ENCODE results near the gene ADCY7. TPM values are rescaled to one million over a fixed set of nuclear protein-coding genes. Genes with fewer than 3 reads are reported as not detected.
A peak's percentile ranks its signal among the peaks of the same experiment; 100 is the strongest.

The ADCY7 gene
- total RNA-seq, 1 donor from 2014 or later = 128 TPM

DNA sequence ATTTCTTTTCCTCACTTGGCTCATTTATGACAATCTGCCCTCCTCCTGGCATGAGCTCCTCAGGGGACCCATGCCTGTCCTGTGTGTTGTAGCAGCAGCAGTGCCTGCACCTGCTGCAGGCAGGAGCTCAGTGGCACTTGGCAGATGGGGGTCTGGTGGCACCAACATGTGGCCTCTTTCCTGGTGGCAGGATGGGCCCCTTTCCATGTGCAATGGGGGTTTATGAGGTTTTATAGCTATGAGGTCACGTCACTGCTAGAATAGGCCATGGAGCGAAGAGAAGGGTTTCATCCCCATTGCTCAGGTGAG lies 7.0 kb downstream of the ADCY7 start:
- peak overlapping the region; percentile 99 for H3K4me3 Mint-ChIP-seq

DNA sequence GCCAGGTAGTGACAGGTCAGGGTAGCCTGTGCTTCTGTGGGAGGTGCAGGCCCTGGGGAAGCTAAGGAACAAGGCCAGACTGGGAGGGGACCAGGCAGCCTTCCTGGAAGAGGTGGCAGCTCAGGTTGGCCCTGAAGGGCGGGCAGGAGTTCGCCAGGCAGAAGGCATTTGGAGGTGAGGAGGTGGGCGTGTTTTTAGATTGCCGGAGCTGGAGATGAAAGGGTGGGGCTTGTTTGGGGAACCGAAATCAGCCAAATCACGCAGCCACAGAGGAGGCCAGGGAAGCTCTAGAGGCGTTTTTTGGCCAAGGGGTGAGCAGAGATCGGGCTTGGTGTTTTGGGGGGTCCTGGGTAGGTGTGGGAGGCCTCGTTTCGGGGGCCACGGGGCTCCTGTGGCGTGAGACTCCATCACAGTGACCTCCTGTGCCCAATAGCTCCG lies 7.6 kb downstream of the ADCY7 start:
- no peak for DNase-seq
- H3K4me3 Mint-ChIP-seq = peak overlapping the region; percentile 99
- POLR2A ChIA-PET = interaction anchor here (0.5 to 16.1 kb wide), 19 partner anchors 5 to 472 kb away, joined by 3 to 244 read pairs (median 6); partner anchors contain the start of genes ADCY7, CNEP1R1, CYLD and SNX20
- CTCF ChIA-PET = interaction anchor here (0.9 to 4.4 kb wide), 9 partner anchors 8 to 122 kb away, joined by 3 to 21 read pairs (median 10); no protein-coding TSS in a partner anchor
- no peaks in the 10 kb centered on the region for H3K27me3 Mint-ChIP-seq
- peaks cover 93% of the 10 kb centered on the region for H3K4me1 Mint-ChIP-seq
- ATAC-seq (ENCODE audit: low read depth) = peak; percentile 82
- TF ChIP-seq, protein P1, sequence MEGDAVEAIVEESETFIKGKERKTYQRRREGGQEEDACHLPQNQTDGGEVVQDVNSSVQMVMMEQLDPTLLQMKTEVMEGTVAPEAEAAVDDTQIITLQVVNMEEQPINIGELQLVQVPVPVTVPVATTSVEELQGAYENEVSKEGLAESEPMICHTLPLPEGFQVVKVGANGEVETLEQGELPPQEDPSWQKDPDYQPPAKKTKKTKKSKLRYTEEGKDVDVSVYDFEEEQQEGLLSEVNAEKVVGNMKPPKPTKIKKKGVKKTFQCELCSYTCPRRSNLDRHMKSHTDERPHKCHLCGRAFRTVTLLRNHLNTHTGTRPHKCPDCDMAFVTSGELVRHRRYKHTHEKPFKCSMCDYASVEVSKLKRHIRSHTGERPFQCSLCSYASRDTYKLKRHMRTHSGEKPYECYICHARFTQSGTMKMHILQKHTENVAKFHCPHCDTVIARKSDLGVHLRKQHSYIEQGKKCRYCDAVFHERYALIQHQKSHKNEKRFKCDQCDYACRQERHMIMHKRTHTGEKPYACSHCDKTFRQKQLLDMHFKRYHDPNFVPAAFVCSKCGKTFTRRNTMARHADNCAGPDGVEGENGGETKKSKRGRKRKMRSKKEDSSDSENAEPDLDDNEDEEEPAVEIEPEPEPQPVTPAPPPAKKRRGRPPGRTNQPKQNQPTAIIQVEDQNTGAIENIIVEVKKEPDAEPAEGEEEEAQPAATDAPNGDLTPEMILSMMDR (IDR thresholded peaks at IDR 0.05) = no peak
- H3K27ac Mint-ChIP-seq = peak overlapping the region; percentile 100
- peaks cover 4% of the 10 kb centered on the region for H3K9me3 Mint-ChIP-seq
- peaks cover 13% of the 10 kb centered on the region for H3K36me3 Mint-ChIP-seq (ENCODE audit: low read depth)
- intact Hi-C loops (cut with micrococcal nuclease) = loop anchor here (1.0 to 2.0 kb wide), 5 partner anchors 8 to 469 kb away; partner anchors contain the start of genes ADCY7 and CYLD

More for the DNA sequence above, 7.0 kb downstream of the ADCY7 start:
- peaks cover 1% of the 10 kb centered on the region for H3K9me3 Mint-ChIP-seq
- H3K4me1 Mint-ChIP-seq = peaks cover 91% of the 10 kb centered on the region
- H3K36me3 Mint-ChIP-seq (ENCODE audit: low read depth) = peaks cover 9% of the 10 kb centered on the region
- ChIA-PET CTCF (interaction anchor here (0.9 to 4.4 kb wide), 9 partner anchors 8 to 122 kb away, joined by 3 to 21 read pairs (median 10); no protein-coding TSS in a partner anchor), POLR2A (interaction anchor here (0.5 to 16.1 kb wide), 15 partner anchors 4 to 411 kb away, joined by 3 to 244 read pairs (median 7); partner anchors contain the start of genes ADCY7, CNEP1R1 and SNX20)
- peak overlapping the region; percentile 100 for H3K27ac Mint-ChIP-seq
- TF ChIP-seq, protein P1 (IDR thresholded peaks at IDR 0.05) = no peak
- no peak for ATAC-seq (ENCODE audit: low read depth)
- no peaks in the 10 kb centered on the region for H3K27me3 Mint-ChIP-seq
- DNase-seq = no peak
- intact Hi-C loops (cut with micrococcal nuclease) = no loop called here

GRCh38 chr16:50274326-50275097 lies 8.2 kb downstream of the ADCY7 start:
- peaks cover 13% of the 10 kb centered on the region for H3K36me3 Mint-ChIP-seq (ENCODE audit: low read depth)
- peak; percentile 66 for ATAC-seq (ENCODE audit: low read depth)
- DNase-seq = peak; percentile 65
- peak overlapping the region; percentile 99 for H3K4me3 Mint-ChIP-seq
- H3K4me1 Mint-ChIP-seq = peaks cover 93% of the 10 kb centered on the region
- H3K27me3 Mint-ChIP-seq = no peaks in the 10 kb centered on the region
- TF ChIP-seq, protein P1 (IDR thresholded peaks at IDR 0.05) = no peak
- CTCF ChIA-PET = interaction anchor here (0.9 to 4.4 kb wide), 8 partner anchors 10 to 123 kb away, joined by 3 to 21 read pairs (median 11); no protein-coding TSS in a partner anchor
- H3K27ac Mint-ChIP-seq = peak overlapping the region; percentile 100
- intact Hi-C loops (cut with micrococcal nuclease) = loop anchor here (1.0 to 2.0 kb wide), 5 partner anchors 8 to 468 kb away; partner anchors contain the start of genes ADCY7 and CYLD
- POLR2A ChIA-PET = interaction anchor here (0.7 to 16.1 kb wide), 17 partner anchors 5 to 472 kb away, joined by 3 to 244 read pairs (median 6); partner anchors contain the start of genes ADCY7, CNEP1R1 and CYLD
- H3K9me3 Mint-ChIP-seq = peaks cover 4% of the 10 kb centered on the region

- H3K9me3 Mint-ChIP-seq = peaks cover 4% of the 10 kb centered on the region
- H3K4me3 Mint-ChIP-seq = peak overlapping the region; percentile 99
- ChIA-PET POLR2A (interaction anchor here (1.1 to 16.1 kb wide), 11 partner anchors 5 to 471 kb away, joined by 3 to 244 read pairs (median 10); partner anchors contain the start of genes ADCY7, CNEP1R1 and CYLD), CTCF (interaction anchor here (0.9 to 4.4 kb wide), 7 partner anchors 10 to 80 kb away, joined by 3 to 21 read pairs (median 12); no protein-coding TSS in a partner anchor)
- peaks cover 16% of the 10 kb centered on the region for H3K36me3 Mint-ChIP-seq (ENCODE audit: low read depth)
- no peak for DNase-seq
- no peak for ATAC-seq (ENCODE audit: low read depth)
- intact Hi-C loops (cut with micrococcal nuclease) = loop anchor here (2.0 kb wide), 2 partner anchors 60 to 468 kb away; partner anchors contain the start of gene CYLD
- H3K4me1 Mint-ChIP-seq = peaks cover 95% of the 10 kb centered on the region
- TF ChIP-seq, protein P1 (IDR thresholded peaks at IDR 0.05) = no peak
- H3K27me3 Mint-ChIP-seq = no peaks in the 10 kb centered on the region
- peak overlapping the region; percentile 100 for H3K27ac Mint-ChIP-seq
Observed at GRCh38 chr16:50275098-50275415, 8.7 kb downstream of the ADCY7 start.

All from activated B cell treated with CpG ODN at 0.5 μM for 24 hours (primary cell).